SU-DHL-6 (cell line): ENCODE measurements around the gene TMEM198.

Experiments used
- CTCF ChIP-seq: fragments of 200-600 bp; sonication (generic); IDR thresholded peaks from one replicate; pipeline ENCODE4 v1.5.1; 2017; ENCODE audit warnings: antibody characterized with exemption, mild to moderate bottlenecking, low read length, moderate library complexity; ENCODE audit not compliant: insufficient read depth, poor library complexity, severe bottlenecking
- EZH2phosphoT487 ChIP-seq: fragments of 200-600 bp; sonication (generic), shearing (Covaris generic); conservative IDR thresholded peaks from 2 replicates; pipeline ENCODE4 v1.6.1; 2018; ENCODE audit warnings: mild to moderate bottlenecking, antibody characterized with exemption, low read length, moderate library complexity, mixed read lengths

DNA sequence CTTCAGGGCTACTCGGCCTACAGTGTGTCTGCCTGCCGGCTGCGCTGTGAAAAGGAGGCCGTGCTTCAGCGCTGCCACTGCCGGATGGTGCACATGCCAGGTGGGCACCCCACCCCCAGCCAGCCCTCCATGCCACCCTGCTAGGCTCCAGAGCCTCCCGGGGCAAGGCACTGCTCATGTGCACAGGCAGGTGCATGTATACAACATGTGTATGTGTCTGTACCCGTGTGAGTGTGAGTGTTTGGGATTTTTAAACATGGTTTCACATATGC, 11.5 kb upstream of the TMEM198 start:
- no peak for TF ChIP-seq EZH2phosphoT487
- TF ChIP-seq CTCF = no peak
